PC-3 (cell line): ENCODE data around the gene ACP2. TPM values are rescaled to one million over a fixed set of nuclear protein-coding genes. Genes with fewer than 3 reads are reported as not detected.

Source experiments
- ATAC-seq: fragments of 200-7000 bp; cut with Tn5 transposase; 2 replicates; pipeline ENCODE4 v1.9.1; 2020; ENCODE audit warnings: mild to moderate bottlenecking, moderate library complexity
- BruUV-seq: library from RNA; stranded (reverse); fragments of 400-500 nt; replicated peaks from 2 replicates; lab custom pipeline; 2021; lab: Mats Ljungman, UMichigan
- CTCF ChIA-PET: fragments of 300-600 bp; sonication (Branson Sonifier 250); formaldehyde crosslinking; loops from one replicate; lab custom pipeline; 2022; ENCODE audit warnings: antibody characterized with exemption; lab: Charles Lee
- POLR2A ChIA-PET: fragments of 300-600 bp; sonication (Branson Sonifier 250); formaldehyde crosslinking; loops from one replicate; lab custom pipeline; 2022; ENCODE audit warnings: antibody characterized with exemption; ENCODE audit not compliant: unreplicated experiment; lab: Charles Lee
- DNase-seq: peaks from one replicate; pipeline ENCODE4 v3.0.0-alpha.2; 2015
- H2AFZ ChIP-seq: fragments of 300-600 bp; sonication (generic); 2 replicates; pipeline ENCODE4 v1.6.0; 2016; ENCODE audit warnings: antibody characterized with exemption, low read length
- H3F3A ChIP-seq: fragments of 300-600 bp; sonication (generic); one replicate; pipeline ENCODE4 v1.6.0; 2017; ENCODE audit warnings: antibody characterized with exemption, low read length, control low read depth, mild to moderate bottlenecking; ENCODE audit not compliant: unreplicated experiment
- H3K27ac ChIP-seq: fragments of 300-600 bp; sonication (generic); 2 replicates; pipeline ENCODE4 v1.5.1; 2016; ENCODE audit warnings: mild to moderate bottlenecking, low read length
- H3K27me3 ChIP-seq: fragments of 300-600 bp; sonication (generic); 2 replicates; pipeline ENCODE4 v1.6.1; 2016; ENCODE audit warnings: low read length, mixed read lengths
- H3K36me3 ChIP-seq: fragments of 300-600 bp; sonication (generic); 2 replicates; pipeline ENCODE4 v1.6.1; 2016; ENCODE audit warnings: low read depth, mixed run types, low read length, mixed read lengths
- H3K4me1 ChIP-seq: fragments of 300-600 bp; sonication (generic); 2 replicates; pipeline ENCODE4 v1.5.1; 2016; ENCODE audit warnings: low read length; ENCODE audit not compliant: insufficient read depth
- H3K4me2 ChIP-seq: fragments of 300-600 bp; sonication (generic); 2 replicates; pipeline ENCODE4 v1.6.0; 2016; ENCODE audit warnings: low read length
- H3K4me3 ChIP-seq: fragments of 300-600 bp; sonication (generic); 2 replicates; pipeline ENCODE4 v1.5.1; 2016; ENCODE audit warnings: mild to moderate bottlenecking, low read length, mixed read lengths
- H3K79me2 ChIP-seq: fragments of 300-600 bp; sonication (generic); 2 replicates; pipeline ENCODE4 v1.6.1; 2017; ENCODE audit warnings: low read length, mixed read lengths
- H3K9ac ChIP-seq: fragments of 300-600 bp; sonication (generic); 2 replicates; pipeline ENCODE4 v1.6.0; 2016; ENCODE audit warnings: mild to moderate bottlenecking, low read length
- H3K9me2 ChIP-seq: fragments of 300-600 bp; sonication (generic); replicated peaks from 2 replicates; pipeline ENCODE4 v1.6.1; 2016; ENCODE audit warnings: mixed run types, low read length, mixed read lengths
- H3K9me3 ChIP-seq: fragments of 300-600 bp; sonication (generic); 2 replicates; pipeline ENCODE4 v1.6.1; 2016; ENCODE audit warnings: low read length, mixed read lengths
- H4K20me1 ChIP-seq: fragments of 300-600 bp; sonication (generic); 2 replicates; pipeline ENCODE4 v1.6.1; 2016; ENCODE audit warnings: low read length, mixed read lengths
- CTCF ChIP-seq: fragments of 300-600 bp; sonication (generic); conservative IDR thresholded peaks from 2 replicates; pipeline ENCODE4 v1.5.1; 2017; ENCODE audit warnings: antibody characterized with exemption, low read depth, mild to moderate bottlenecking, low read length
- EZH2 ChIP-seq: fragments of 300-600 bp; sonication (generic); IDR thresholded peaks from one replicate; pipeline ENCODE4 v1.6.1; 2017; ENCODE audit warnings: antibody characterized with exemption, mild to moderate bottlenecking, low read length; ENCODE audit not compliant: unreplicated experiment
- EZH2phosphoT487 ChIP-seq: fragments of 300-600 bp; sonication (generic); IDR thresholded peaks from 2 replicates; pipeline ENCODE4 v1.6.1; 2018; ENCODE audit warnings: mild to moderate bottlenecking, antibody characterized with exemption, low read length, borderline replicate concordance
- intact Hi-C: fragments of 100-400 bp; cut with micrococcal nuclease; formaldehyde crosslinking; loops from 2 replicates; pipeline ENCODE4 v1.9.0; 2023
- total RNA-seq: library from RNA; depleted of rRNA; stranded (reverse); fragments of >200 nt; gene quantifications from 2 replicates; pipeline ENCODE4 v1.2.3, GENCODE V29; 2014

ACP2 gene
- total RNA-seq, 1 experiment from 2014 or later = 26.6 TPM

GRCh38 chr11:47222696-47223095 is 25.9 kb downstream of the ACP2 start:
- POLR2A ChIA-PET = no interaction called here
- no peaks in the 10 kb centered on the region for H3K36me3 ChIP-seq
- CTCF ChIA-PET = no interaction called here

GRCh38 chr11:47220401-47220821 is 28.2 kb downstream of the ACP2 start:
- peaks cover 30% of the 10 kb centered on the region for H3K79me2 ChIP-seq

More at GRCh38 chr11:47222696-47223095, 25.9 kb downstream of the ACP2 start:
- DNase-seq (no peak), ATAC-seq (no peak)
- Histone ChIP-seq H3K9me3 (no peaks in the 10 kb centered on the region), H3F3A (no peaks in the 10 kb centered on the region), H3K4me1 (peaks cover 13% of the 10 kb centered on the region), H3K27ac (no peak overlapping the region), H3K79me2 (peaks cover 15% of the 10 kb centered on the region), H3K4me2 (no peak overlapping the region), H3K4me3 (no peak overlapping the region), H3K9me2 (no peaks in the 10 kb centered on the region), H3K27me3 (no peaks in the 10 kb centered on the region), H4K20me1 (no peaks in the 10 kb centered on the region), H2AFZ (no peak overlapping the region), H3K9ac (no peak overlapping the region)
- no peak for TF ChIP-seq CTCF
- TF ChIP-seq EZH2 = no peak
- TF ChIP-seq EZH2phosphoT487 = no peak
- intact Hi-C loops = no loop called here
- no TSS peak for BruUV-seq

More at GRCh38 chr11:47220401-47220821, 28.2 kb downstream of the ACP2 start:
- Histone ChIP-seq H3K27ac (0 out of 2 replicates have a peak overlapping the region, but pooled peaks have one; percentile 16), H3F3A (no peaks in the 10 kb centered on the region), H3K36me3 (no peaks in the 10 kb centered on the region), H3K4me1 (peaks cover 25% of the 10 kb centered on the region), H3K4me2 (peak overlapping the region; percentile 31), H2AFZ (no peak overlapping the region), H3K9me2 (no peaks in the 10 kb centered on the region), H4K20me1 (no peaks in the 10 kb centered on the region), H3K9ac (no peak overlapping the region), H3K4me3 (no peak overlapping the region), H3K9me3 (no peaks in the 10 kb centered on the region), H3K27me3 (no peaks in the 10 kb centered on the region)
- DNase-seq = peak; percentile 70
- intact Hi-C loops = no loop called here
- no peak for TF ChIP-seq CTCF
- TF ChIP-seq EZH2phosphoT487 = no peak
- TF ChIP-seq EZH2 = no peak
- CTCF ChIA-PET = interaction anchor here (0.6 kb wide), 1 partner anchor 36 kb away, joined by 16 read pairs; no protein-coding TSS in a partner anchor
- ATAC-seq = peak; percentile 31
- no TSS peak for BruUV-seq
- POLR2A ChIA-PET = interaction anchor here (0.5 to 0.6 kb wide), 3 partner anchors 10 to 331 kb away, joined by 3 to 27 read pairs (median 3); no protein-coding TSS in a partner anchor
